ENCODE results near the gene ZYG11B.

- TF ChIP-seq, protein P1, sequence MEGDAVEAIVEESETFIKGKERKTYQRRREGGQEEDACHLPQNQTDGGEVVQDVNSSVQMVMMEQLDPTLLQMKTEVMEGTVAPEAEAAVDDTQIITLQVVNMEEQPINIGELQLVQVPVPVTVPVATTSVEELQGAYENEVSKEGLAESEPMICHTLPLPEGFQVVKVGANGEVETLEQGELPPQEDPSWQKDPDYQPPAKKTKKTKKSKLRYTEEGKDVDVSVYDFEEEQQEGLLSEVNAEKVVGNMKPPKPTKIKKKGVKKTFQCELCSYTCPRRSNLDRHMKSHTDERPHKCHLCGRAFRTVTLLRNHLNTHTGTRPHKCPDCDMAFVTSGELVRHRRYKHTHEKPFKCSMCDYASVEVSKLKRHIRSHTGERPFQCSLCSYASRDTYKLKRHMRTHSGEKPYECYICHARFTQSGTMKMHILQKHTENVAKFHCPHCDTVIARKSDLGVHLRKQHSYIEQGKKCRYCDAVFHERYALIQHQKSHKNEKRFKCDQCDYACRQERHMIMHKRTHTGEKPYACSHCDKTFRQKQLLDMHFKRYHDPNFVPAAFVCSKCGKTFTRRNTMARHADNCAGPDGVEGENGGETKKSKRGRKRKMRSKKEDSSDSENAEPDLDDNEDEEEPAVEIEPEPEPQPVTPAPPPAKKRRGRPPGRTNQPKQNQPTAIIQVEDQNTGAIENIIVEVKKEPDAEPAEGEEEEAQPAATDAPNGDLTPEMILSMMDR (IDR thresholded peaks at IDR 0.05; ENCODE audit: borderline replicate concordance, extremely low read depth, low read length, poor library complexity, severe bottlenecking), result peak; percentile 54
- no peak for TF ChIP-seq EZH2 (IDR thresholded peaks at IDR 0.05; ENCODE audit: borderline replicate concordance, low read depth, low read length, severe bottlenecking)
Measured at GRCh38 chr1:52825868-52826267, 99.6 kb downstream of the ZYG11B start.

Data from DND-41 (cell line).